CD4-positive, alpha-beta T cell treated with Interleukin-17A for 1 hour (primary cell): ENCODE measurements around the gene PROP1.
"Not testable (repeated sequence)": the region's sequence is repeated elsewhere in the genome, so short reads cannot be mapped to it uniquely, and the experiment has no call there.

Source experiments
- DNase-seq: peaks from one replicate; pipeline ENCODE4 v3.0.0-alpha.2; 2020

Gene PROP1

GRCh38 chr5:177982072-177982727, 13.8 kb downstream of the PROP1 start:
- DNase-seq = peak; percentile 11

DNA sequence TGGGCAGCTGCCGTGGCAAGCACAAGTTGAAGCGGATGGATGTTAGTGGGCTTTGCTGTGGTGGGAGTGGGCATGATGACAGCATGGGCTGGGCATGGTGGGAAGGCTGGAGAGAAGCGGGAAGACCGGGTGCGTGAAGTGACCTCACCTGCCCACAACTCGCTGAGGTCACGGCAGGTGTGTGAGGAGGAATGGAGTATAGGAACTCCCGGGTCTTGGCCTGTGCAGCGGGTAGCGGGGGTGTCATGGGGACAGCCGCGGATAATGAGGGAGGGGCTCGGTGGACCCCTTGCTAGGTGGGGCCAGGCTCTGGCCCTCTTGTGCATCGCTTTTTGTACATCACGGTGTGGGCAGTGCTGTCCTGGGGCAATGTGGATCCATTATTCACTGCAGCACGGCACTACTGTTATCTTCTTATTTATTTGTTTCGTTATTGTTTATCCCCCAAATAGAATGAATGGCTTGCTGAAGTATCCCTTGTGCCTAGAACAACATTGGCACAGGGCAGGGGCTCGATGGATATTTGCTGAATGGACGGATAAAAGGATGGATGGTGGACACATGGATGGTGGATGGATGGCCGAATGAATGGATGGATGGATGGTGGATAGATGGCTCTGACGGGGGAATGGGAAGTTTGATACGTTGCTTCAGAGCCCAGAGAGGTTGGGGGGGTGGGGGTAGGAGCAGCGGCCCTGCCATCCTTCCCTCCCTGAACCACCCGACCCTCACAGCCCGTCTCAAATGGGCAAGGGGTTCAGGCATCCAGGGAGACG, 14.6 kb downstream of the PROP1 start:
- no peak for DNase-seq

DNA sequence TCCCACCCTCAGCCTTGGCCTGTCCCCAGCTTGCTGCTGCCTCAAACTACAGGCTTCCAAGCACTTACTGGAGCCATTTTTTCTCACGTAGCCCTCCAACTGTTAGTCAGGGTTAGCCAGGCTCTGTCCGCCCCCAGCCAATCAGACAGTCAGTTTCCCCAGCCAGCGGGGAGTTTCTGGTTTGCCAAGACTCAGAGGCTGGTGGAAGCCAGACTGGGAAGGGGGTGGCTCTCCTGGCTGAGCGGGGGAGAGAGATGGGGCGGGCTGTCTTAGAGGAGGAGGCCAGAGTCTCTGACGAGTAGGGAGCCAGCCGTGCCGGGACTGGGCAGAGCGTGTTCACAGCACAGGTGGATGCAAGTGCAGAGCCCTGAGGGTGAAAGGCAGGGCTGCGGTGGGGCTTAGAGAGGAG, 15.3 kb downstream of the PROP1 start:
- no peak for DNase-seq

DNA sequence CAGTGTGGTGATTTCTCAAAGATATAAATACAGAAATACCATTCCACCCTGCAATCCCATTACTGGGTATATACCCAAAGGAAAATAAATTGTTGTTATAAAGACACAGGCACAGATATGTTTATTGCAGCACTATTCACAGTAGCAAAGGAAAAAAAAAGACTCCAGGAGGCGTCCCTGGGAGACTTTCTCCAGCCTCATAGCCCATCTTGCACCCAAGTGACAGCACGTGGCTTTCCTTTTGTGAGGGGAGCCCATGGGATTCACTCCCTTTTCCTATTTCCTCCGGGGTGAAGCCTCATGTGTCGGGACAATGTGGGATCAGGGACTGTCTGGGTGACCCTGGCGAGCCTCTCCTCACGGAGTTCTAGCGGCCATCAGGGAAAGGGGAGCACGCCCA, 18.4 kb downstream of the PROP1 start:
- DNase-seq = not testable (repeated sequence)

- no peak for DNase-seq
Observed at GRCh38 chr5:177973066-177973635, 22.9 kb downstream of the PROP1 start.

- DNase-seq = no peak
Observed at GRCh38 chr5:177972613-177973012, 23.4 kb downstream of the PROP1 start.

DNA sequence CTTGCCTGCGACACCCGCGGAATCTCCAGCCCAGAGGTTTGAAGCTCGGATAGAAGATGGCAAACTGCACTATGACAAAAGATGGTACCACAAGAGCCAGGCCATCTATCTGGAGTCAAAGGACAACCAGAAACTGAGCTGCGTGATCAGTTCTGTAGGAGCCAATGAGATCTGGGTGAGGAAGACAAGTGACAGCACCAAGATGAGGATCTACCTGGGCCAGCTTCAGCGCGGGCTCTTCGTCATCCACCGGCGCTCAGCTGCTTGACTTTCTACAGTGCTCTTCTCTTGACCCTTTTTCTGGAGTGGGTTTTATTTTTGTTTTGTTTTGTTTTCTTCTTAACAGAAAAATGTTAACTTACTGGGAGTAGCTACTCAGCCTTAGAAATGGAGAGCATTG, 24.0 kb downstream of the PROP1 start:
- not testable (repeated sequence) for DNase-seq

GRCh38 chr5:177968661-177969211, 27.3 kb downstream of the PROP1 start:
- no peak for DNase-seq

DNA sequence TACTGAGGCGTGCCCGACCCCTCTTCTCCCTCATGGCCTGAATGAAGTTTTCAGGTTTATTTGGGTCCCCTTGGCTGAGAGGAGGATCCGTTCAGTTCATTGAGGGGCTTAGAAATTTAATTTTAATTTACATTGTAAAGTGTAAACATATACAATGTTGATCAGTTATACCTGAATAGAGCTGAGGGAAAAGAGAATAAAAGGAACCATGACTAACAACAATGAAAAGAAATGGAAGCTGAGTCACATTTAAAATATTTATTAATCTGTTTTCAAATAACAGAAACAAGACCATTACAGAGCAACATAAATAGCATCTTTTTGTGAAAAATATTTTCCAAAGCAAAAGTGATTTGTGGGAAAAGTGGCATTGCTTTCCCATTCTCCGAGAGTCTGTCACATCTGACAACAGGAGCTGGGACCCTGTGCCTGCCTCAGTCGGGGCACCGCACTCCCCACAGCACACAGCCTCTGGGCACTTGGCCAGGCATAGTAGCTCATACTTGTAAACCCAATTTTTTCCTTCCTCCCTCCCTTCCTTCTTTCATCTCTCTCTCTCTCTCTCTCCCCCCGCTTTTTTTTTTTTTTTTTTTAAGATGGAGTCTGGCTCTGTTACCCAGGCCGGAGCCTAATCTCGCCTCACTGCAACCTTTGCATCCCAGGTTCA, 28.7 kb downstream of the PROP1 start:
- no peak for DNase-seq

DNA sequence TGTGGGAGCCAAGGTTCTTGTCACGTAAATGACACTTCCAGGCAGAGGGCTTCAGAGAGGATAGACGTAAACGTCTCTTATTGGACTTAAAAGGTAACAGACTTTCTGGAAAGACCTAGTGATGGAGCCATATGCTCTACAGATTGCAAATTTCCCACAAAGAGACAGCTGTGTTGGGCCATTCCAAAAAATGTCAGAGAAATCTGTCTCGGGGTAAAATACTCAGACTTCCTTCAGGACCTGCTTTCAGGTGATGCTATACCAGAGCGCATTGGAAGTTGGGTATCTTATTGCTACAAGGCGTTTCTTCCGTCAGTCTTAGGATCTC, 29.2 kb downstream of the PROP1 start:
- no peak for DNase-seq

GRCh38 chr5:177966009-177966838, 29.8 kb downstream of the PROP1 start:
- DNase-seq = no peak

DNA sequence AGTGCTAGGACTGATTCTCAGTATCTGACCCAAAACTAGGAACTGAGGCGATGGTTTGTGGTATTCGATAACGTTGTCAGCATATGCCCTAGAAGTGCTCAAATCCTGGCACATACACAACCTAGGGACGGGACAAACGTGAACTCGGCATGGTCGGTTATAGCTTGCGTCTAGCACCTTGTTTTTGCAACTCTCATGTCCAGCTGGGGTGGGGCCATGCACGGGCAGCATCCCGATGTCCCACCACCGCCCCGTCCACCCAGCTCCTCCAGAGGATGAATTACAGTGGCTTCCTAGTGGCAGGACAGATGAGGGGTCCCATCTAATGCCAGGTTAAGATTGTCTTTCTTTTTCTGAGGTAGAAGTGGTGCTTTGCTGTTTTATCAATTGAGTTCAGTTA, 31.6 kb downstream of the PROP1 start:
- no peak for DNase-seq

GRCh38 chr5:177963966-177964365, 32.1 kb downstream of the PROP1 start:
- DNase-seq = no peak

GRCh38 chr5:177959315-177959714, 36.7 kb downstream of the PROP1 start:
- no peak for DNase-seq

DNA sequence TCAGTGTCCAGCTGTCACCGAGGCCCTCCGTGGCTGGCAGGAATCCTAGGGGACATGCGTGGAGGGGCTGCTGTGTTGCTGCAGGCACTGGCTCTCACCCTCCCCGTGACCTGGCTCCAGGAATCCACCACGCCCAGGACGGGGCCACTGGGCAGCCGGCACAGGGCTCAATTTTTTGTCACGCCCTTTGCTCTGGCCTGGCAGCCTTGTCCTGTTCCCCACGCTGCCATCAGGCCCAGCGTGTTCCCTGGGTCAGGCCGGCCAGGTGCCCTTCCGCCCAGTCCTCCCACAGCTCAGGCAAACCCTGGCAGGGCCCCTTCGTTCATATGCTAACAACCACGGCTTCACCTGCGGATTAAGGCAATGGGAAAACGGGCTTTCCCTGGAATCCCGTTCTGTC, 37.3 kb downstream of the PROP1 start:
- DNase-seq = no peak

DNA sequence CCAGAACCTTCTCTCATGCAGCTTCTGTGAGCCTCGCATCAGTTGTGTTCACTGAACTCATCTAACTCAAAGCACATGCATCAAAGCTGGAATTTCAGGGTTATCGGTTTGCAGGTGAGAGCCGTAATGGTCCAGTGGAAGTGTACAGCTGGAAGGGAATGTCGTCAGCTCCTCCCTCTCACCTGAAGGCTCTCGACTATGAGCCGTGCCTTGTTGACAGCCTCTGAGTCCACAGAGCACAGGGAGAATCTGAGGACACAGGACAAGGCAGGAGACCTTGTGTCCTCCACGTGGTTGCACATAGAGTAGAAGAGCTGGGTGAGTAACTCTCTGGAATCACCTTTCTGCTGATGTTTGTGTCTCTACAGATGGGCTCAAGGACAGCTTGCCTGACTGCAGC, 38.8 kb downstream of the PROP1 start:
- DNase-seq = no peak

DNA sequence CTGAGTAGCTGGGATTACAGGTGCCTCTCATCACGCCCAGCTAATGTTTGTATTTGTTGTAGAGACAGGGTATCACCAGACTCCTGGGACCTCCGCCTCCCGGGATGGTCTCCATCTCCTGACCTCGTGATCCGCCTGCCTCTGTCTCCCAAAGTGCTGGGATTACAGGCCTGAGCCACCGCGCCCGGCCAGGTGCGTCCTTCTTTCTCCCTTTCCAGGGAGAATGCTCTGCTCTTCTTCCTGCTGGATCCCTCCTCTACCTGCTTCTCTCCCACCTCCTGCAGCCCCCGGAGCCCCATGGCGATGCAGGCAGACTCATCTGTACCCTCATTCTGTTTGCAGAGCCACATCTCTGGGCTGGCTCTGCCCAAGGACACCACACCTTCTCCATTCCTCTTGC, 42.9 kb downstream of the PROP1 start:
- not testable (repeated sequence) for DNase-seq

- DNase-seq = not testable (repeated sequence)
Observed at GRCh38 chr5:177949656-177950055, 46.4 kb downstream of the PROP1 start.

GRCh38 chr5:177949065-177949464, 47.0 kb downstream of the PROP1 start:
- DNase-seq = not testable (repeated sequence)

- DNase-seq = not testable (repeated sequence)
Observed at GRCh38 chr5:177947912-177948311, 48.1 kb downstream of the PROP1 start.

DNA sequence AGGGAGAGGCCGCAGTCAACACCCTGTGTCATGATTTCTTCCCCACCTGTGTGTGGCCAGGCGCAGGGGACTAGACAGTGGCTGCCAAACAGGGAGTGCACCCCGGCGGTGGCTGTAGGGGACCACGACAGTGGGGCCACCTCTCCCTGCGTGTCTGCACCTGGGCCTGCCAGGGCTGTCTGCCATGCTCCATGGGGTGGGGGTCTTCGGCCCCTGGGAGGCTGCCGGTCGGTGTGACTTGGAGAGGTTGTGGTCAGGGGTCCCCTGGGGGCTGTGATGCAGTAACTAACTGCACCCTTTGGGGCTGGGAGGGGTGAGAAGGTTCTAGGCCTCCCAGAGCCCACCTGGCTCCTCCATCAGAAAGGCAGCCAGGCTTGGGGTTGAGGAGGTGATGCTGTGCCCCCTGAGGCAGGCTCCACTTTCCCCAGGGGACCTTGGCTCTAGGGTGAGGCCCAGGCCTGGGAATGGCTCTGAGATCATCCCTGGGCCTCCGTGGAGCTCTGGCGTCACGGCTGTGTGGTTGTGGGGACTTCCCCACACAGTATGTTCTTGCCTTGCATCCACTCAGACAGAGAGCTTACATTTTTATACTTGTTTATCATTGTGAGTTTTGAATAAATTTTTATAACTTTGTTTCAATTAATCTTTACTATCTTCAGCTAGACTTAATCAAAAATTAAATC, 50.3 kb downstream of the PROP1 start:
- DNase-seq = peak; percentile 48

DNA sequence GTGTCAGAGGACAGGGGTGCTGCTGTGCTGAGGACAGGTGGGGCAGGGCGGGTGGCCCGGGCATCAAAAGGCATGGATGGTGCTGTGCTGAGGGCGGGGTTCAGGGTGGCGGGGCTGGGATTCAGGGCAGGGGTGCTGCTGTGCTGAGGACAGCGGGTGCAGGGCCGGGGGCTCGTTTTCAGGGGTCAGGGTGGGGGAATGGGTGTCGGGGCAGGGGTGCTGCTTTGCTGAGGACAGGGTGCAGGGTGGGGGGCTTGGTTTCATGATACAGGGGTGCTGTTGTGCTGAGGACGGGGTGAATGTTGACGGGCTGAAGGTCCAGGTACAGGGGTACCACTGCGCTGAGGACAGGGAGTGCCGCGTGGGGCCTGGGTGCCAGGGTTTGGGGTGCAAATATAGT, 50.9 kb downstream of the PROP1 start:
- not testable (repeated sequence) for DNase-seq
